Activated CD4-positive, alpha-beta T cell treated with anti-CD3 and anti-CD28 coated beads for 24 hours (primary cell): Measurements from ENCODE around the gene CGN.

Experiments used
- DNase-seq, 2 donors: peaks; one replicate each; pipeline ENCODE4 v3.0.0-alpha.2; 2020; ENCODE audit warnings: low read depth in 2 of 2

The CGN gene

DNA sequence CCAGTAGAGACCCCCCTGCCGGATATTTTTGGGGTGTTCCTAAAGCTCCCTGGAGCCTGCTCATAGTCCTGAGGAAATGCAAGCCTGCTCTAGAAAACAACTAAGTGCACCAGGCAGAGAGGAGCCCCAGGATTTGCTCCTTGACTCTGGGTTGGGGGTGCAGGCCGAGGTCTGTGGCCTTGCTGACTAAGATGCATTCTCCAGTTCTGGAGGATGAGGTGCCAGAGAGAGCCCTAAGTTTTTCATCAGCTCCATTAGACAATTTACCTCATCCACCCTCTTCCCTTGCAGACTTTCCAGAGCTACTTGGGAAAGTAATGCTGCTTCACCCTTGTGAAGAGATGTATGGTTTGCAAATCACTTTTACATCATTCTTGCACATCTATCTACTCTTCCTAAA is 38.0 kb downstream of the CGN start:
- no peak for DNase-seq

DNA sequence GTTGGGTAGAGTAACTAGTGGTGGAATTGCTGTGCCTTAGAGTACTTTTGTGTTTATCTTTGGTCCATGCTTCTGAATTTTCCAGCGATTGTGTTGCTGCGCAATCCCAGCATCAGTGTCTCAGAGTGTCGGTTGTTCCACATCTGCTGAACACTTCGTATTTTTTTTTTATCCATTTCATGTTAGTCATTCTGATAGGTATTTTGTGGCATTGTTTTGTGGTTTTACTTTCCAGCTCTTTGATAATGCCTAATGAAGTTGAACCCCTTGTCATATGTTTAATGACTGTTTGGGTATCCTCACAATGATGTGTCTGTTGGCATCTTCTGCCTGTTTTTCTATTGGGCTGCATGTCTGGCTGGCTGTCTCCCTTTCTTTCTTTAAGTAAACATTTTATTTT is 42.5 kb downstream of the CGN start:
- no peak for DNase-seq

DNA sequence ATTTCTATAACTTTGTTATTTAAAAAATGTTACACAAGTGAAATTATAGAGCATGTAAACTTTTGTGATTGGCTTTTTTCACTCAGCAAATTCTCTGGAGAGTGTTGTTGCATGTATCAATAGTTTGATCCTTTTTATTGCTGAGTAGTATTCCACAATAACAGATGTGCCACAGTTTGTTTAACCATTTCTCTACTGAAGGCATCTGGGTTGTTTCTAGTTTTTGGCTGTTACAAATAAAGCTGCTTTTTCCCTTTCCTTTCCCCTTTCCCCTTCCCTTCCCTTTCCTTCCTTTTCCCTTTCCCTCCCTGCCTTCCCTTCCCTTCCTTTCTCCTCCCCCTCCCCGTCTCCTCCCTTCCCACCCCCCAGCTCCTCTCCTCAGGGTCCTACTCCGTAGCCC is 44.9 kb downstream of the CGN start:
- DNase-seq = no peak

- no peak for DNase-seq
These were observed 51.5 kb downstream of the CGN start for GRCh38 chr1:151562661-151563060.

- no peak for DNase-seq
These were observed 52.2 kb downstream of the CGN start for GRCh38 chr1:151563376-151563775.

- no peak for DNase-seq
These were observed 54.5 kb downstream of the CGN start for GRCh38 chr1:151565502-151566189.

GRCh38 chr1:151568626-151569088 is 57.5 kb downstream of the CGN start:
- no peak for DNase-seq

- DNase-seq = no peak
These were observed 59.6 kb downstream of the CGN start for GRCh38 chr1:151570819-151571218.

- DNase-seq = no peak
These were observed 63.7 kb downstream of the CGN start for GRCh38 chr1:151574575-151575529.

- DNase-seq = no peak
These were observed 66.0 kb downstream of the CGN start for GRCh38 chr1:151577173-151577572.

DNA sequence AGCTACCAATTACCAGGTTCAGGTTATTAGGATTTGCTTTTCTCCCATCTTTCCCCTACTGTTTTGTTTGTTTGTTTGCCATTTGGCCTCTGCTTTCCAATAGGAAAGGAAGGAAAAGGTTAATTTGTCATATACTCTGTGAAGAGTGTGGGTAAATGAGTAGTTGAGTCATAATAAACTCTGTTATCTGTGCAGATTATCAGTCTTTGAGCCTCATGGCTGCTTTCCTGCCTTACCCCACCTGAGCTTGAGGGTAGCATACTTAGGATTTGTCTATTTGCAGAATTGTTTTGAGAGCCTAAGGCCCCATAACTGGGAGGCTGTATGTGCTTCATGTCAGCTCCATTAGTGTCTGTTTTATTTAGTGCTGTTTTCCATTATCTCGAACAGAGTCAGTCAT is 67.8 kb downstream of the CGN start:
- no peak for DNase-seq

DNA sequence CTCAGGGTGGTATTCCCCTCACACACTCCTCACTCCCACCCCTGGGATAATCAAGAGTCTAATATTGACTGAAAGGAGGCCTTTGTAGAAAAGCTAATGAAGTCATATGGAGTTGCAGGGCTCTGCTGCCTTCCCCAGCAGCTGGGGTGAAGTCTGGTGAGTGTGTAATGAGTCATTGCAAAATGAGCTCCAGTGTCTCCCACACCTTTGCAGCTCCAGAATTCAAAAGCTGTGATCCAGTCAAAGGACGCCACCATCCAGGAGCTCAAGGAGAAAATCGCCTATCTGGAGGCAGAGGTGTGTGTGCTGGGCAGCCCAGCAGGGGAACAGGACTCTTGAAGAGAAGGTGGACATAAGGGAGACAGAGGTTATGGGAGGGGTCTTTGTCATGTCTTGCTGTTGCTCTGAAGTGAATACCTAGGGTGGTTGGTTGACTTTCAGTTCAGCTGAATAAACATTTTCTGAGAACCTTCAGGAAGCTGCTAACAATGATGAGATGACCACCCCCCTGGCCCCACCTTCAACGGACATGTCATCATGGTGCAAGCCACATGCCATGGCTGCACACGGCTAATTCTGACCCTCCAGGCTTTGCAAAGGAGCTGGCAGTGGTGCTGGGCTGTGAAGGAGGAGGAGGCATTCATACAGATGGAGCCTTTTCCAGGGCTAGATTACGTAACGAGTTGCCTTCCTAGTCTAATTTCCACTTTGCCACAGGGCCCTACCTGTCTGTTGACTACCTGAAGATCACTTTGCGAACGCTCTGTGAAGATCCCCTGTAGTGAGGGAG is 68.4 kb downstream of the CGN start:
- DNase-seq = no peak

- DNase-seq = no peak
These were observed 70.3 kb downstream of the CGN start for GRCh38 chr1:151581451-151581850.

- DNase-seq = no peak
These were observed 70.7 kb downstream of the CGN start for GRCh38 chr1:151581921-151582320.

DNA sequence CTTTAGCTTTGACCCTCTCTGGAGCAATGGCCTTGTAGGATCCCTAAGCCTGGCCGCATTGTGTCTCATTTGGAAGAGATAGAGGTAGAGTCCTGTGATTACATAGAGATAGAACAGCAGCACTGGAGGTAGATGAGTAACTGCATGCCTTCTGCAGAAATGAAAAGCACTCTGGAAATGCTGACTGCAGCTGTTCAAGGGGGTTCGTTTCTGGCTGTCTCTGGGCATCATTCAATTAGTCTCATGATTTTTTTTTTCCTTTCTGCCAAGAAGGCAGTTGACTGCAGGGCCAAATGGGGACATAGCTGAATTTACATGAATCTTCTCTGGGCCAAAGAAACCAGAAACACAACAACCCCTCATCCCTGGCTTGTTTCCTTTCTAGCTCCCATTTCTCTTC is 72.6 kb downstream of the CGN start:
- no peak for DNase-seq

GRCh38 chr1:151584278-151584677 is 73.1 kb downstream of the CGN start:
- no peak for DNase-seq

GRCh38 chr1:151584780-151585179 is 73.6 kb downstream of the CGN start:
- no peak for DNase-seq

DNA sequence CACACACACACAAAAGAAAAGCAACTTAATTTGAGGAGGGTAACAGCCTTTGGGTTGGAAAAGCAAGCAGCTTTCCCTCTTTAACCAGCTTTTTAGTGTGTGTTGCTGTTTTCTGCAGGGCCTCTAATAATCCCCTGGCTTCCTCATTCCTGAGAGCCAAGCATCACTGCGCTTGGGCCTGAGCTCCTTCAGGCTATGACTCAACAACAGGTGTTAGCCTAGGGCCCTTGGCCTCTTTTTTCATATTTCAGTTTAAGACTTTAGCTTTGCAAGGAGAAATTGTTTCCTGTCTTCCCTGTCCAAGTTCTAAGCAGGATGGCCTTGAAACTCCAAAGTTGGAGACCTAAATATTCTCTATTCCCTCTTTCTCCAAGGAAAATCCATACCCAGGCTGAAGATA is 74.4 kb downstream of the CGN start:
- DNase-seq = no peak
